B cell (primary cell): ENCODE measurements around the gene GRB10. TPM values are rescaled to one million over a fixed set of nuclear protein-coding genes. Genes with fewer than 3 reads are reported as not detected.

Source experiments
- ATAC-seq: fragments of 200-7000 bp; cut with Tn5 transposase; one replicate; pipeline ENCODE4 v1.10.0; 2021; ENCODE audit warnings: low read depth, mild to moderate bottlenecking, moderate number of reproducible peaks, moderate library complexity
- CTCF ChIA-PET: fragments of 350-600 bp; sonication (Branson Sonifier 250); formaldehyde crosslinking; loops from one replicate; lab custom pipeline; 2021; ENCODE audit warnings: antibody characterized with exemption, inconsistent platforms; lab: Charles Lee
- POLR2A ChIA-PET: fragments of 350-600 bp; sonication (Branson Sonifier 250); formaldehyde crosslinking; loops from one replicate; lab custom pipeline; 2021; ENCODE audit warnings: antibody characterized with exemption; lab: Charles Lee
- DNase-seq: peaks from one replicate; pipeline ENCODE4 v3.0.0; 2013
- H2AFZ ChIP-seq: 2 replicates; pipeline ENCODE4 v1.6.1; 2012; ENCODE audit warnings: mild to moderate bottlenecking, low read depth, low read length; ENCODE audit not compliant: insufficient read depth, poor library complexity, severe bottlenecking
- H3K27ac ChIP-seq, 2 donors: 1 replicate in 1 of 2; 2 replicates in 1 of 2; pipeline ENCODE4 v1.5.1; 2012 to 2013; ENCODE audit warnings: low read length in 2 of 2, mild to moderate bottlenecking in 2 of 2, moderate library complexity in 1 of 2
- H3K27me3 ChIP-seq, 4 experiments: fragments of 200-600 bp in 1 of 4; sonication (generic) in 1 of 4; replicated peaks in 1 of 4; 1 replicate in 2 of 4; 2 replicates in 2 of 4; pipeline versions ENCODE4 v1.6.1 to v1.7.0; 2013 to 2016; ENCODE audit warnings: low read length in 3 of 4, mild to moderate bottlenecking in 2 of 4, mixed read lengths in 1 of 4, moderate library complexity in 1 of 4; ENCODE audit not compliant: insufficient read depth in 4 of 4, control insufficient read depth in 3 of 4; ENCODE audit errors: control extremely low read depth in 1 of 4
- H3K36me3 ChIP-seq, 2 experiments: replicated peaks in 1 of 2; 1 replicate in 1 of 2; 2 replicates in 1 of 2; pipeline versions ENCODE4 v1.6.1 to v1.7.1; 2013; ENCODE audit warnings: low read length in 1 of 2; ENCODE audit not compliant: insufficient read depth in 2 of 2, control insufficient read depth in 1 of 2; ENCODE audit errors: control extremely low read depth in 1 of 2, extremely low read depth in 1 of 2
- H3K4me1 ChIP-seq, 2 donors: fragments of 200-600 bp in 1 of 2; sonication (generic) in 1 of 2; 1 replicate in 1 of 2; 2 replicates in 1 of 2; pipeline versions ENCODE4 v1.5.1 to v1.6.1; 2013 to 2017; ENCODE audit warnings: low read length in 2 of 2; ENCODE audit not compliant: control insufficient read depth in 2 of 2, insufficient read depth in 2 of 2
- H3K4me2 ChIP-seq: replicated peaks from 2 replicates; pipeline ENCODE3; 2012; ENCODE audit warnings: mild to moderate bottlenecking, low read depth, low read length; ENCODE audit not compliant: poor library complexity, severe bottlenecking
- H3K4me3 ChIP-seq, 5 experiments: fragments of 200-600 bp in 1 of 5; sonication (generic) in 1 of 5; 1 replicate in 3 of 5; 2 replicates in 2 of 5; pipeline versions ENCODE4 v1.5.1 to v1.7.0; 2011 to 2016; ENCODE audit warnings: low read length in 4 of 5, mild to moderate bottlenecking in 4 of 5, low read depth in 2 of 5, control low read depth in 1 of 5, moderate library complexity in 1 of 5; ENCODE audit not compliant: insufficient read depth in 1 of 5; ENCODE audit errors: control extremely low read depth in 1 of 5, extremely low read depth in 1 of 5
- H3K79me2 ChIP-seq: fragments of 200-600 bp; sonication (generic); one replicate; pipeline ENCODE4 v1.6.0; 2016; ENCODE audit warnings: low read length; ENCODE audit not compliant: control insufficient read depth, insufficient read depth
- H3K9ac ChIP-seq: fragments of 200-600 bp; sonication (generic); 2 replicates; pipeline ENCODE4 v1.6.1; 2017; ENCODE audit warnings: mild to moderate bottlenecking, low read length, moderate library complexity
- H3K9me3 ChIP-seq, 3 donors: one replicate each; pipeline versions ENCODE4 v1.6.1 to v1.7.1; 2013; ENCODE audit warnings: low read length in 2 of 3; ENCODE audit not compliant: control insufficient read depth in 2 of 3, insufficient read depth in 1 of 3; ENCODE audit errors: control extremely low read depth in 1 of 3
- H4K20me1 ChIP-seq: 2 replicates; pipeline ENCODE4 v1.6.0; 2012; ENCODE audit warnings: mild to moderate bottlenecking, low read length; ENCODE audit not compliant: insufficient read depth, control insufficient read depth, poor library complexity, severe bottlenecking
- H3K27ac Mint-ChIP-seq: one replicate; pipeline ENCODE4 v1.8.0; 2021; ENCODE audit warnings: mixed read lengths
- H3K27me3 Mint-ChIP-seq: one replicate; pipeline ENCODE4 v1.8.0; 2021; ENCODE audit warnings: mixed read lengths
- H3K4me1 Mint-ChIP-seq: one replicate; pipeline ENCODE4 v1.8.0; 2021; ENCODE audit warnings: mixed read lengths
- H3K4me3 Mint-ChIP-seq: one replicate; pipeline ENCODE4 v1.8.0; 2021; ENCODE audit warnings: mixed read lengths
- H3K9me3 Mint-ChIP-seq: one replicate; pipeline ENCODE4 v1.8.0; 2022; ENCODE audit warnings: mixed read lengths; ENCODE audit not compliant: insufficient read depth
- EZH2 ChIP-seq: IDR thresholded peaks from 2 replicates; pipeline ENCODE4 v1.6.1; 2012; ENCODE audit warnings: borderline replicate concordance, low read depth, mild to moderate bottlenecking, moderate library complexity, low read length; ENCODE audit not compliant: insufficient read depth, poor library complexity, severe bottlenecking
- WGBS: methylation state at CpG from one replicate; pipeline ENCODE4 v1.1.5; 2013; ENCODE audit warnings: missing lambda C conversion rate; ENCODE audit not compliant: insufficient coverage; 5-methylcytosine and 5-hydroxymethylcytosine counted together
- intact Hi-C: fragments of 100-400 bp; cut with micrococcal nuclease; formaldehyde crosslinking; loops from one replicate; pipeline ENCODE4 v1.10.0; 2022
- polyA plus RNA-seq: library from polyadenylated mRNA; depleted of rRNA; stranded (reverse); fragments of >200 nt; gene quantifications from 2 replicates; pipeline ENCODE4 v1.2.3, GENCODE V29; 2012
- total RNA-seq, 2 donors: library from RNA; stranded (reverse); fragments of 120-200 nt in 1 of 2; gene quantifications; 1 replicate in 1 of 2; 2 replicates in 1 of 2; pipeline versions ENCODE4 v1.2.3 to v1.2.4, GENCODE V29; 2013 to 2022
- TF ChIP-seq, protein P1 (sequence below): fragments of 200-600 bp; IDR thresholded peaks from one replicate; pipeline ENCODE4 v1.8.0; 2022; ENCODE audit warnings: antibody characterized with exemption, mild to moderate bottlenecking

GRB10 gene
- total and polyA plus RNA-seq, 2 donors (not counting 1 experiment from before 2014, with no cell fraction given): 0.04 TPM; not detected in 1

DNA sequence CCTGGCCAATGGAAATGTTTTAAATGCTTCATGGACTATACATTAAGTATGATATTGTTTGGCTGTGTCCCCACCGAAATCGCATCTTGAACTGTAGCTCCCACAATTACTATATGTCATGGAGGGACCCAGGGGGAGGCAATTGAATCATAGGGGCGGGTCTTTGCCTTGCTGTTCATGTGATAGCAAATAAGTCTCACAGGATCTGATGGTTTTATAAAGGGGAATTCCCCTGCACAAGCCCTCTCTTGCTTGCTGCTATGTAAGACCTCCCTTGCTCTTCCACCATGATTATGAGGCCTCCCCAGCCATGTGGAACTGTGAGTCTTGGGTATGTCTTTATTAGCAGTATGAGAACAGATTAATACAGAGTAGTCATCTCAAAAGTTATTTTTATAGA is 32.4 kb upstream of the GRB10 start:
- TF ChIP-seq, protein P1, sequence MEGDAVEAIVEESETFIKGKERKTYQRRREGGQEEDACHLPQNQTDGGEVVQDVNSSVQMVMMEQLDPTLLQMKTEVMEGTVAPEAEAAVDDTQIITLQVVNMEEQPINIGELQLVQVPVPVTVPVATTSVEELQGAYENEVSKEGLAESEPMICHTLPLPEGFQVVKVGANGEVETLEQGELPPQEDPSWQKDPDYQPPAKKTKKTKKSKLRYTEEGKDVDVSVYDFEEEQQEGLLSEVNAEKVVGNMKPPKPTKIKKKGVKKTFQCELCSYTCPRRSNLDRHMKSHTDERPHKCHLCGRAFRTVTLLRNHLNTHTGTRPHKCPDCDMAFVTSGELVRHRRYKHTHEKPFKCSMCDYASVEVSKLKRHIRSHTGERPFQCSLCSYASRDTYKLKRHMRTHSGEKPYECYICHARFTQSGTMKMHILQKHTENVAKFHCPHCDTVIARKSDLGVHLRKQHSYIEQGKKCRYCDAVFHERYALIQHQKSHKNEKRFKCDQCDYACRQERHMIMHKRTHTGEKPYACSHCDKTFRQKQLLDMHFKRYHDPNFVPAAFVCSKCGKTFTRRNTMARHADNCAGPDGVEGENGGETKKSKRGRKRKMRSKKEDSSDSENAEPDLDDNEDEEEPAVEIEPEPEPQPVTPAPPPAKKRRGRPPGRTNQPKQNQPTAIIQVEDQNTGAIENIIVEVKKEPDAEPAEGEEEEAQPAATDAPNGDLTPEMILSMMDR: no peak
- no peak for TF ChIP-seq EZH2
- Mint-ChIP-seq H3K4me3 (no peak overlapping the region), H3K9me3 (no peaks in the 10 kb centered on the region), H3K27ac (no peak overlapping the region), H3K27me3 (peaks cover 11% of the 10 kb centered on the region), H3K4me1 (no peaks in the 10 kb centered on the region)
- CTCF ChIA-PET: no interaction called here
- Histone ChIP-seq H3K27ac (no peak overlapping the region), H3K4me3 (no peak overlapping the region), H3K36me3 (no peaks in the 10 kb centered on the region), H3K9me3 (no peaks in the 10 kb centered on the region), H4K20me1 (no peaks in the 10 kb centered on the region), H3K79me2 (no peaks in the 10 kb centered on the region), H2AFZ (no peak overlapping the region), H3K4me1 (no peaks in the 10 kb centered on the region), H3K4me2 (no peak overlapping the region), H3K9ac (no peak overlapping the region), H3K27me3 (peaks cover 0 to 2% (median 0%) of the 10 kb centered on the region in 4 experiments)
- WGBS: no CpG with 5 or more reads among the region's 3 CpGs
- ATAC-seq: no peak
- POLR2A ChIA-PET: no interaction called here
- no peak for DNase-seq
- intact Hi-C loops: no loop called here

DNA sequence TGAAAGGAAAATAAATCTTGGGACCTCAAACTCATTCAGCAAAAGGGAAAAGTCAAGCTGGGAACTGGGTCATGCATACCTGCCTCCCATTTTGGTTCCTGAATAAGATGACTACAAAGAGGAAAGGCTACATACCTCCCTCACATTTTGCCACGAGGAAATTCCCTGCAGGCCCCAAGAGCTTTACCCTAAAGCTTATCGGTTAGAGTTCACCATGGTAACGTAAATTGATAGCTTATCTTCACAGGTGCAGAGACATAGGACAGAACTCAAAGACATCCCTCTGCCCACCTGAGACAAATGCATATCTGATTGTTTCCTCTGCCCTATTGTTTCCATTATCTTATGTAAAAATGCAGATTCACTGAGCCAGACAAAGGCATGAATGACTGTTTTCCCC is 31.5 kb upstream of the GRB10 start:
- H3K4me3 ChIP-seq: no peak overlapping the region
- 84% methylated on average over 3 of the region's 3 CpGs for WGBS
- Mint-ChIP-seq H3K9me3 (no peaks in the 10 kb centered on the region), H3K27me3 (peaks cover 11% of the 10 kb centered on the region), H3K4me3 (no peak overlapping the region), H3K4me1 (no peaks in the 10 kb centered on the region), H3K27ac (no peak overlapping the region)
- ChIA-PET POLR2A (no interaction called here), CTCF (no interaction called here)
- intact Hi-C loops: no loop called here
- H3K27ac ChIP-seq: no peak overlapping the region
- ATAC-seq (no peak), DNase-seq (no peak)
- H3K36me3 ChIP-seq: no peaks in the 10 kb centered on the region
- no peaks in the 10 kb centered on the region for H3K4me1 ChIP-seq
- H2AFZ ChIP-seq: no peak overlapping the region
- peaks cover 0 to 5% (median 0%) of the 10 kb centered on the region in 4 experiments for H3K27me3 ChIP-seq
- H4K20me1 ChIP-seq: no peaks in the 10 kb centered on the region
- H3K9me3 ChIP-seq: no peaks in the 10 kb centered on the region
- H3K4me2 ChIP-seq: no peak overlapping the region
- no peak overlapping the region for H3K9ac ChIP-seq
- TF ChIP-seq, protein P1: no peak
- H3K79me2 ChIP-seq: no peaks in the 10 kb centered on the region
